ENCODE measurements around the gene HOXA13. TPM values are rescaled to one million over a fixed set of nuclear protein-coding genes. Genes with fewer than 3 reads are reported as not detected.

The HOXA13 gene
- total RNA-seq, 5 donors from 2014 or later (not counting 1 experiment from before 2014, with no cell fraction given) = not detected

DNA sequence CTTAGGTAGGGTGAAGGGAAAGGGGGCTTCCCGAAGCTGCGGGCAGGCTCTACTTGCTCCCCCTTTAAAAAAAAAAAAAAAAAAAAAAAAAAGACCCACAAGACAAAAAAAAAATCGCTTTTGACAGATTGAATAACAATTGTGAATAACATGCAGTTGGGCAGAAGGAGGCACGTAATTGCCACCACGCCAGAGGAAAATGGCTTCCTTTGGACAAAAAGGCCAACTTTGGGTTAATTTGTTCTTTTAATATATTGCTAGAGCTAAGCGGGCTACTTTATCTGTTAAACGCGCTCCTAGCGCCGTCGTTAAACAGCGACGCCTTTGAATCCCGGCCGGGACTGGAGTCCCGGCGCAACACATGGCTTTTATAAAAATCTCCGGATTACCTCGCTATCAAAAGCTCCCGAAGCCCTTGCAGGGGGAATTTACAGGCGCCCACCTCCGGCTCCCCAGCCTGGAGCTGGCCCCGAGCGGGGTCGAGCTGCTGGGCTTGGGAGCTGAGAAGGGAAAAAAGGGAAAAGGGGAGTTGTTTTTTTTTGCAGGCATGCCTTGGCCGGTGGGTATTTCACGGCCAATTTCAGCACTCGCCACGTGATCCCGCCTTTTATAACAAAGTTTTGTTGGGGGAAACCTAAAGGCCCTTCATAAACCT, 16.1 kb downstream of the HOXA13 start:
- peak overlapping the region; percentile 39 to 71 (median 41) for H3K4me3 Mint-ChIP-seq
- no peaks in the 10 kb centered on the region for H3K36me3 Mint-ChIP-seq
- H3K9me3 Mint-ChIP-seq = no peaks in the 10 kb centered on the region
- Histone ChIP-seq H3K27me3 (replicated peaks in 1 of 2; ENCODE audit: control insufficient read depth in 2 of 2, extremely low read depth in 1 of 2, insufficient read depth in 2 of 2, low read length in 1 of 2) (peaks cover 31 to 95% of the 10 kb centered on the region in 2 experiments), H3K36me3 (ENCODE audit: control insufficient read depth in 2 of 2, extremely low read depth in 1 of 2, insufficient read depth in 1 of 2, low read length in 1 of 2) (no peaks in the 10 kb centered on the region), H3K4me1 (ENCODE audit: control insufficient read depth in 1 of 2, extremely low read depth in 1 of 2, insufficient read depth in 2 of 2, low read length in 2 of 2) (peaks cover 27 to 65% of the 10 kb centered on the region in 2 experiments), H3K4me3 (ENCODE audit: control insufficient read depth in 1 of 2, extremely low read depth in 1 of 2, low read length in 1 of 2) (peak overlapping the region; percentile 11 to 55), H3K27ac (ENCODE audit: low read length) (no peak overlapping the region), H3K9me3 (no peaks in the 10 kb centered on the region)
- ChIA-PET CTCF (interaction anchor here in 1 of 2 donors (0.6 to 1.5 kb wide), 2 partner anchors 33 to 886 kb away, joined by 3 to 6 read pairs; no protein-coding TSS in a partner anchor), POLR2A (interaction anchor here in 1 of 2 donors (0.6 kb wide), 1 partner anchor 12 kb away, joined by 3 read pairs; no protein-coding TSS in a partner anchor)
- ATAC-seq (replicated peaks in 1 of 4) (no peak), DNase-seq (peak in 3 of 35 experiments; percentile 5 to 20 (median 6))
- peaks cover 43 to 58% (median 50%) of the 10 kb centered on the region in 3 donors for H3K4me1 Mint-ChIP-seq
- peaks cover 58 to 89% of the 10 kb centered on the region in 2 donors for H3K27me3 Mint-ChIP-seq
- H3K27ac Mint-ChIP-seq = no peak overlapping the region
- WGBS (ENCODE audit: insufficient coverage) = 4% methylated on average over 23 of the region's 30 CpGs

GRCh38 chr7:27182861-27183681, 16.8 kb downstream of the HOXA13 start:
- no peaks in the 10 kb centered on the region for H3K9me3 ChIP-seq
- no peaks in the 10 kb centered on the region for H3K9me3 Mint-ChIP-seq
- DNase-seq (peak in 4 of 35 experiments; percentile 7 to 22 (median 14)), ATAC-seq (replicated peaks in 1 of 4) (no peak)
- H3K27me3 Mint-ChIP-seq = peaks cover 55 to 87% of the 10 kb centered on the region in 2 donors
- H3K4me1 Mint-ChIP-seq = peaks cover 36 to 51% (median 43%) of the 10 kb centered on the region in 3 donors
- peaks cover 31 to 90% of the 10 kb centered on the region in 2 experiments for H3K27me3 ChIP-seq (replicated peaks in 1 of 2; ENCODE audit: control insufficient read depth in 2 of 2, extremely low read depth in 1 of 2, insufficient read depth in 2 of 2, low read length in 1 of 2)
- no peaks in the 10 kb centered on the region for H3K36me3 ChIP-seq (ENCODE audit: control insufficient read depth in 2 of 2, extremely low read depth in 1 of 2, insufficient read depth in 1 of 2, low read length in 1 of 2)
- 27% methylated on average over 34 of the region's 39 CpGs for WGBS (ENCODE audit: insufficient coverage)
- H3K4me1 ChIP-seq (ENCODE audit: control insufficient read depth in 1 of 2, extremely low read depth in 1 of 2, insufficient read depth in 2 of 2, low read length in 2 of 2) = peaks cover 22 to 58% of the 10 kb centered on the region in 2 experiments
- H3K4me3 ChIP-seq (ENCODE audit: control insufficient read depth in 1 of 2, extremely low read depth in 1 of 2, low read length in 1 of 2) = no peak overlapping the region
- POLR2A ChIA-PET = interaction anchor here in 1 of 2 donors (0.6 kb wide), 1 partner anchor 13 kb away, joined by 3 read pairs; no protein-coding TSS in a partner anchor
- H3K4me3 Mint-ChIP-seq = peak overlapping the region in 1 of 3 donors; percentile 71
- H3K27ac ChIP-seq (ENCODE audit: low read length) = no peak overlapping the region
- peak overlapping the region in 1 of 2 donors; percentile 2 for H3K27ac Mint-ChIP-seq
- CTCF ChIA-PET = interaction anchor here in 1 of 2 donors (0.6 kb wide), 1 partner anchor 886 kb away, joined by 6 read pairs; no protein-coding TSS in a partner anchor
- no peaks in the 10 kb centered on the region for H3K36me3 Mint-ChIP-seq

DNA sequence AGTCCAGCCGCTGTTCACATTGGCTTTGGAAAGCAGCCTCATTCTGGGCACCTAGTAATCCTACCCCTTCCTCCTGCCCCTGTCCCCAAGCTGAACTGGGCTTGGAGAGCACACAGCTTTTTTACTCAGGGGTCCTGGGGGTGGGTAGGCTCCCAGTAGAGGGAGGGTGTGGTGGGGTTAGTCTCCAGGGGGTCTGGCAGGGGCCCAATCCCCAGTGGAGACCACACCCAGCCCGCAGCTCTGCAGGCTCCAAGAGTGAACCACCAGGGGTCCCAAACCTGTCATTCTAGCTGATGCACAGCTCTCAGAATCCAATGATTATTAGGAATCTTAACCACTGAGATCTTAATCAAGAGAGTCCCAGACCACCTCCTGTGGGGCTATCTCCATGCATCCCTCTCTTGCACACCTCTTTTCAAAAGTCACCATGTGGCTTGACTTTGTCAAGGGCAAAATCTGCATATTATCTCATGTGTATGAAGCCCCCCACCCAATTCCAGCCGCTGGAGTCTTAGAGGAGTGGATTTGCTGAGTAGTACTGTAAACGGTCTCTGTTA, 17.5 kb downstream of the HOXA13 start:
- Mint-ChIP-seq H3K27me3 (peaks cover 55 to 87% of the 10 kb centered on the region in 2 donors), H3K4me1 (peaks cover 28 to 45% (median 37%) of the 10 kb centered on the region in 3 donors), H3K4me3 (peak overlapping the region in 1 of 3 donors; percentile 5), H3K9me3 (no peaks in the 10 kb centered on the region), H3K27ac (peak overlapping the region in 1 of 2 donors; percentile 2), H3K36me3 (no peaks in the 10 kb centered on the region)
- ATAC-seq (replicated peaks in 1 of 4) (no peak), DNase-seq (peak in 1 of 35 experiments; percentile 2)
- POLR2A ChIA-PET = no interaction called here
- no CpG with 5 or more reads among the region's 4 CpGs for WGBS (ENCODE audit: insufficient coverage)
- Histone ChIP-seq H3K4me1 (ENCODE audit: control insufficient read depth in 1 of 2, extremely low read depth in 1 of 2, insufficient read depth in 2 of 2, low read length in 2 of 2) (peaks cover 19 to 51% of the 10 kb centered on the region in 2 experiments), H3K36me3 (ENCODE audit: control insufficient read depth in 2 of 2, extremely low read depth in 1 of 2, insufficient read depth in 1 of 2, low read length in 1 of 2) (no peaks in the 10 kb centered on the region), H3K27ac (ENCODE audit: low read length) (no peak overlapping the region), H3K4me3 (ENCODE audit: control insufficient read depth in 1 of 2, extremely low read depth in 1 of 2, low read length in 1 of 2) (no peak overlapping the region), H3K27me3 (replicated peaks in 1 of 2; ENCODE audit: control insufficient read depth in 2 of 2, extremely low read depth in 1 of 2, insufficient read depth in 2 of 2, low read length in 1 of 2) (peaks cover 30 to 88% of the 10 kb centered on the region in 2 experiments), H3K9me3 (no peaks in the 10 kb centered on the region)
- CTCF ChIA-PET = interaction anchor here in 1 of 2 donors (0.6 kb wide), 2 partner anchors 19 to 477 kb away, joined by 7 to 9 read pairs; no protein-coding TSS in a partner anchor

GRCh38 chr7:27181795-27182275, 18.1 kb downstream of the HOXA13 start:
- 100% methylated on average over 2 of the region's 4 CpGs for WGBS (ENCODE audit: insufficient coverage)
- Mint-ChIP-seq H3K27ac (no peak overlapping the region), H3K27me3 (peaks cover 52 to 87% of the 10 kb centered on the region in 2 donors), H3K36me3 (no peaks in the 10 kb centered on the region), H3K4me3 (no peak overlapping the region), H3K9me3 (no peaks in the 10 kb centered on the region), H3K4me1 (peaks cover 26 to 41% (median 33%) of the 10 kb centered on the region in 3 donors)
- peaks cover 19 to 48% of the 10 kb centered on the region in 2 experiments for H3K4me1 ChIP-seq (ENCODE audit: control insufficient read depth in 1 of 2, extremely low read depth in 1 of 2, insufficient read depth in 2 of 2, low read length in 2 of 2)
- no peaks in the 10 kb centered on the region for H3K9me3 ChIP-seq
- no peaks in the 10 kb centered on the region for H3K36me3 ChIP-seq (ENCODE audit: control insufficient read depth in 2 of 2, extremely low read depth in 1 of 2, insufficient read depth in 1 of 2, low read length in 1 of 2)
- POLR2A ChIA-PET = no interaction called here
- no peak overlapping the region for H3K27ac ChIP-seq (ENCODE audit: low read length)
- no peak for ATAC-seq (replicated peaks in 1 of 4)
- CTCF ChIA-PET = interaction anchor here in 1 of 2 donors (0.6 kb wide), 2 partner anchors 19 to 476 kb away, joined by 7 to 9 read pairs; no protein-coding TSS in a partner anchor
- peak in 3 of 35 experiments; percentile 5 to 10 (median 8) for DNase-seq
- H3K27me3 ChIP-seq (replicated peaks in 1 of 2; ENCODE audit: control insufficient read depth in 2 of 2, extremely low read depth in 1 of 2, insufficient read depth in 2 of 2, low read length in 1 of 2) = peaks cover 25 to 89% of the 10 kb centered on the region in 2 experiments
- H3K4me3 ChIP-seq (ENCODE audit: control insufficient read depth in 1 of 2, extremely low read depth in 1 of 2, low read length in 1 of 2) = no peak overlapping the region

DNA sequence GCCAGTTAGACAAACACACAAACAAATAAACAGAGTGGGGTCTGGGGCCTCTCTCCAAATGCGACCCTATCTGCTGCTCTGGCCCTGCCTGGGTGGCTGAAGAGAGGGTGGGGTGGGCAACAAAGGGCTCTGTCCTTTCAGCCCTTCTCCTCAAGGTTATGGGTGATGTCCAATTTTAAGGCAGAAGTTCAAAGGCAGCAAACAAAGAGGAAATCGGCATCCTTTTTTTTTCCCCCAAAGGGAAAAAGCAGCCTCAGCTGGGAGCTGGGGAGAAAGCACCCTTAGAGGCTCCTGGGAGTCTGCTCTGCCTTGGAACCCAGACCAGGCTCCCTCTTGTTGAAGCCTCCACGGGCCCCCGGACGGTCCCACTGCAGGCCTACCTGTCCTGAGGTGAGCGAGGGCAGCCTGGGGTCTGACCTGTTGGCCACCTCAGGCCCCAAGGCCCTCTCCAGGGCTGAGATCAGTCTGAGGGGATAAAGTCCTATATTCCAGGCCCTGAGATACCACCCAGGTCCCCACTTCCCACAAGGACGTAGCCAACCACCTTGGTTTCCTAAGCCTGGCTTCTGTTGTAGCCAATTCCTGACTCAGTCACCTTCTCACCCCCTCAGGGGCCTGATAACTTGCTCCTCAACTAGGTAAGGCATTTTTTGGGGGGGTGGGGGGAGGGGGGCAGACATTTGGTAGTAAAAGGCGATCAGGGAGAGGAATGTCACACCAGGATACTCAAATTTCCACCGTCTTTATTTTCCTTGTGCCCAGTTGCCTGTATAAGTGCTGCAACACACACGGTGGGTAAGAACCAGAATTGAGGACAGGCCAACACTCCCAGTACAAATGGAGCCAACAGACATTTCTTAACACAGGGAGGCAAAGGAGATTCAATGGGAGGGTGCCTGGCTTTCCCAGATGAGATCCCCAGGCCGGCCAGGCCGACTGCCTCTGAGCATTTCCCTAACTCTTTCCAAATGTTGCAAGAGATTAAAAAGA, 19.2 kb downstream of the HOXA13 start:
- no peak overlapping the region for H3K27ac Mint-ChIP-seq
- no peak overlapping the region for H3K4me3 Mint-ChIP-seq
- peaks cover 18 to 32% (median 25%) of the 10 kb centered on the region in 3 donors for H3K4me1 Mint-ChIP-seq
- Histone ChIP-seq H3K4me1 (ENCODE audit: control insufficient read depth in 1 of 2, extremely low read depth in 1 of 2, insufficient read depth in 2 of 2, low read length in 2 of 2) (peaks cover 13 to 40% of the 10 kb centered on the region in 2 experiments), H3K27ac (ENCODE audit: low read length) (no peak overlapping the region), H3K4me3 (ENCODE audit: control insufficient read depth in 1 of 2, extremely low read depth in 1 of 2, low read length in 1 of 2) (no peak overlapping the region), H3K9me3 (no peaks in the 10 kb centered on the region), H3K27me3 (replicated peaks in 1 of 2; ENCODE audit: control insufficient read depth in 2 of 2, extremely low read depth in 1 of 2, insufficient read depth in 2 of 2, low read length in 1 of 2) (peaks cover 16 to 90% of the 10 kb centered on the region in 2 experiments), H3K36me3 (ENCODE audit: control insufficient read depth in 2 of 2, extremely low read depth in 1 of 2, insufficient read depth in 1 of 2, low read length in 1 of 2) (no peaks in the 10 kb centered on the region)
- POLR2A ChIA-PET = interaction anchor here in 1 of 2 donors (0.6 kb wide), 1 partner anchor 329 kb away, joined by 8 read pairs; no protein-coding TSS in a partner anchor
- no peaks in the 10 kb centered on the region for H3K9me3 Mint-ChIP-seq
- CTCF ChIA-PET = interaction anchor here (0.5 to 2.2 kb wide), 11 partner anchors 10 to 1334 kb away, joined by 3 to 26 read pairs (median 3); no protein-coding TSS in a partner anchor
- 97% methylated on average over 5 of the region's 12 CpGs for WGBS (ENCODE audit: insufficient coverage)
- ATAC-seq (replicated peaks in 1 of 4) = no peak
- peak in 1 of 35 experiments; percentile 10 for DNase-seq
- peaks cover 42 to 87% of the 10 kb centered on the region in 2 donors for H3K27me3 Mint-ChIP-seq
- no peaks in the 10 kb centered on the region for H3K36me3 Mint-ChIP-seq
